Heart right ventricle (tissue), 16 donors: ENCODE data around the gene MTUS2. TPM values are rescaled to one million over a fixed set of nuclear protein-coding genes. Genes with fewer than 3 reads are reported as not detected.

ENCODE experiments used
- ATAC-seq, 8 donors: fragments of 200-7000 bp; cut with Tn5 transposase; one replicate each; pipeline ENCODE4 v1.9.1; 2020; ENCODE audit warnings: mild to moderate bottlenecking in 8 of 8, moderate library complexity in 8 of 8, moderate number of reproducible peaks in 1 of 8
- DNase-seq, 2 donors: peaks; one replicate each; pipeline ENCODE4 v3.0.0-alpha.2; 2020
- H3K27ac ChIP-seq, 10 donors: fragments of 200-600 bp; sonication (generic) in 2 of 10; one replicate each; pipeline versions ENCODE4 v1.5.0 to v1.8.0; 2020 to 2022; ENCODE audit warnings: mild to moderate bottlenecking in 3 of 10
- H3K27me3 ChIP-seq, 7 donors: fragments of 200-600 bp; one replicate each; pipeline ENCODE4 v1.8.0; 2021 to 2022; ENCODE audit warnings: mild to moderate bottlenecking in 2 of 7
- H3K36me3 ChIP-seq, 9 donors: fragments of 200-600 bp; sonication (generic) in 1 of 9; one replicate each; pipeline versions ENCODE4 v1.5.0 to v1.8.0; 2020 to 2022; ENCODE audit warnings: mild to moderate bottlenecking in 2 of 9
- H3K4me1 ChIP-seq, 9 donors: fragments of 200-600 bp; sonication (generic) in 1 of 9; one replicate each; pipeline versions ENCODE4 v1.5.0 to v1.8.0; 2020 to 2022; ENCODE audit warnings: mild to moderate bottlenecking in 4 of 9
- H3K4me3 ChIP-seq, 10 donors: fragments of 200-600 bp; sonication (generic) in 2 of 10; one replicate each; pipeline versions ENCODE4 v1.5.0 to v1.8.0; 2020 to 2022; ENCODE audit warnings: mild to moderate bottlenecking in 7 of 10, moderate library complexity in 2 of 10
- H3K9me3 ChIP-seq, 11 donors: fragments of 200-600 bp in 10 of 11; sonication (generic) in 2 of 11; one replicate each; pipeline versions ENCODE4 v1.5.0 to v1.8.0; 2013 to 2022; ENCODE audit warnings: mild to moderate bottlenecking in 2 of 11, control low read depth in 1 of 11, moderate library complexity in 1 of 11
- WGBS, 2 donors: extraction: QIAGEN DNeasy Blood & Tissue Kit; methylation state at CpG; one replicate each; pipeline ENCODE4 v1.1.7; 2013; ENCODE audit warnings: inconsistent platforms in 1 of 2; 5-methylcytosine and 5-hydroxymethylcytosine counted together
- intact Hi-C, 10 donors: fragments of 100-400 bp; cut with DNase I; formaldehyde crosslinking; loops; one replicate each; pipeline versions ENCODE4 v1.11.1 to v1.14.2; 2022
- polyA plus RNA-seq, 2 donors: library from polyadenylated mRNA; stranded (reverse); fragments of 200-250 nt; gene quantifications; one replicate each; pipeline ENCODE4 v1.2.3, GENCODE V29; 2013
- total RNA-seq, 10 donors: library from RNA; stranded (reverse); fragmentation: NEBNext Ultra II Directional in 3 of 10; extraction: Animal tissue kit (Norgen Biotek cat#: 25700) in 3 of 10; gene quantifications; one replicate each; pipeline versions ENCODE4 v1.2.1 to v1.2.4, GENCODE V29; 2021 to 2023
- TF ChIP-seq, protein P1 (sequence below), 9 donors: fragments of 200-600 bp; sonication (generic) in 2 of 9; IDR thresholded peaks; one replicate each; pipeline versions ENCODE4 v1.5.0 to v1.8.0; 2021 to 2022; ENCODE audit warnings: antibody characterized with exemption in 9 of 9, mild to moderate bottlenecking in 5 of 9, moderate library complexity in 1 of 9
- donor health status: Arrhythmogenic right ventricular cardiomyopathy.
- donor health status: ischemic (EF 13 %, LVEDD 7.1; RV severe dilation, severe dysfunction).
- donor health status: healthy with polysubstance abuse.
- donor health status: DM: no; HTN: yes; CAD: no.
- donor health status: DM: no; HTN: no; CAD: no.
- donor health status: ischemic (EF 25% LVEDD 6.9; RV normal size, moderate dysfunction).
- donor health status: ischemic (EF 25% LVEDD 5.7; RV mildly dilated, moderate dysfunction).
- donor health status: healthy.
- donor health status: DM: yes; HTN: yes; CAD: no.
- donor health status: Ischemic cardiomyopathy.
- donor health status: ischemic (EF 35%, LVEDD 5.7; RV mildly dilated, moderate dysfunction).
- donor health status: nonischemic (EF 11% LVEDD 7.7; RV severe dilation, severe dysfunction).
- donor health status: DM: yes; HTN: yes; CAD: no.
- donor health status: PGD.
- donor health status: ischemic (EF 29% LVEDD 5.4; RV normal size, mild dysfunction).
- donor health status: nonischemic (EF 23%, LVEDD 6.1; RV moderate dilation, normal function).

The MTUS2 gene
- total and polyA plus RNA-seq, 12 donors: 18.7 to 159 (median 65.6) TPM

DNA sequence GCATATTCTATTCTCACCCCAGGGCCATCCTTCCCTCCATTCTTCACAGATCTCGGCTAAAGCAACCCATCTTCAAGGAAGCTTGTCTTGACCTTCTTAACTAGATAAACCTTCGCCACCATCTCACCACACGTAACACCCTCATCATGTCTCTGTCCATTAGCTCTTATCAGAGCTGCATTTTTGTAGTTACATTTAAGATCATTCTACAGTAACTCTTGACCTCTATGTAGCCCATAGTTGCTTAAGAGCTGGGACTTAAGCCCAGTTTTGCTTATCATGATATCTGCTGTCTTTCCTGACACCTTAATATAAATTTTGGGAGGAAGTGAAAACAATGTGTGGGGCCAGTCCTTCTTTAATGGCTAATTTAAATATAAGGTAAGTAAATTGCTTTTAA is 345.1 kb downstream of the MTUS2 start:
- no peak overlapping the region for H3K4me3 ChIP-seq
- WGBS, 2 donors: 84 to 86% methylated on average over 3 of the region's 3 CpGs
- TF ChIP-seq, protein P1, sequence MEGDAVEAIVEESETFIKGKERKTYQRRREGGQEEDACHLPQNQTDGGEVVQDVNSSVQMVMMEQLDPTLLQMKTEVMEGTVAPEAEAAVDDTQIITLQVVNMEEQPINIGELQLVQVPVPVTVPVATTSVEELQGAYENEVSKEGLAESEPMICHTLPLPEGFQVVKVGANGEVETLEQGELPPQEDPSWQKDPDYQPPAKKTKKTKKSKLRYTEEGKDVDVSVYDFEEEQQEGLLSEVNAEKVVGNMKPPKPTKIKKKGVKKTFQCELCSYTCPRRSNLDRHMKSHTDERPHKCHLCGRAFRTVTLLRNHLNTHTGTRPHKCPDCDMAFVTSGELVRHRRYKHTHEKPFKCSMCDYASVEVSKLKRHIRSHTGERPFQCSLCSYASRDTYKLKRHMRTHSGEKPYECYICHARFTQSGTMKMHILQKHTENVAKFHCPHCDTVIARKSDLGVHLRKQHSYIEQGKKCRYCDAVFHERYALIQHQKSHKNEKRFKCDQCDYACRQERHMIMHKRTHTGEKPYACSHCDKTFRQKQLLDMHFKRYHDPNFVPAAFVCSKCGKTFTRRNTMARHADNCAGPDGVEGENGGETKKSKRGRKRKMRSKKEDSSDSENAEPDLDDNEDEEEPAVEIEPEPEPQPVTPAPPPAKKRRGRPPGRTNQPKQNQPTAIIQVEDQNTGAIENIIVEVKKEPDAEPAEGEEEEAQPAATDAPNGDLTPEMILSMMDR (IDR thresholded peaks at IDR 0.05): no peak
- no peak for DNase-seq
- no peaks in the 10 kb centered on the region for H3K9me3 ChIP-seq
- no peaks in the 10 kb centered on the region for H3K36me3 ChIP-seq
- H3K27me3 ChIP-seq: no peaks in the 10 kb centered on the region
- no peak for ATAC-seq
- peaks cover 0 to 3% (median under 1%) of the 10 kb centered on the region in 9 donors for H3K4me1 ChIP-seq
- intact Hi-C loops: no loop called here
- no peak overlapping the region for H3K27ac ChIP-seq

DNA sequence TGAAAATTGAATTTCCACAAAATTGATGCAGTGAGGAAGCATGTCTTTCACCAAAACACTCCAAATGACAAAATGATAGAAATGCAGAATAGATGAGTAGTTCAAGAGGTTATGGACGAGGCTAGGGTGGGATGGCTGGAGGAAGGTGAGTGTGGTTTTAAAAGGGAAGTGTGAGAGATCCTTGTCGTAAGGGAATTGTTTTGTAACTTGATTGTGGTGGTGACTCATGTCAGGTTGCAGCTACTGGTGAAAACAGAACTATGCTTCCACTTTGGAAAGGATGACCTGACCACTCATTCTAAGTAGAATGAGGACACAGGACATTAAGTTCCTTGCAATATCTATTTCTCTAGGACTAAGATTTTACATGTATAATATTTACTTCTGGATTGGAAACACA is 345.7 kb downstream of the MTUS2 start:
- Histone ChIP-seq H3K4me3 (no peak overlapping the region), H3K36me3 (no peaks in the 10 kb centered on the region), H3K4me1 (peaks cover 0 to 8% (median 4%) of the 10 kb centered on the region in 9 donors), H3K27me3 (no peaks in the 10 kb centered on the region), H3K9me3 (no peaks in the 10 kb centered on the region), H3K27ac (no peak overlapping the region)
- ATAC-seq (no peak), DNase-seq (no peak)
- WGBS, 2 donors: 29 to 31% methylated on average over 2 of the region's 2 CpGs
- intact Hi-C loops: no loop called here
- TF ChIP-seq, protein P1 (IDR thresholded peaks at IDR 0.05): no peak

DNA sequence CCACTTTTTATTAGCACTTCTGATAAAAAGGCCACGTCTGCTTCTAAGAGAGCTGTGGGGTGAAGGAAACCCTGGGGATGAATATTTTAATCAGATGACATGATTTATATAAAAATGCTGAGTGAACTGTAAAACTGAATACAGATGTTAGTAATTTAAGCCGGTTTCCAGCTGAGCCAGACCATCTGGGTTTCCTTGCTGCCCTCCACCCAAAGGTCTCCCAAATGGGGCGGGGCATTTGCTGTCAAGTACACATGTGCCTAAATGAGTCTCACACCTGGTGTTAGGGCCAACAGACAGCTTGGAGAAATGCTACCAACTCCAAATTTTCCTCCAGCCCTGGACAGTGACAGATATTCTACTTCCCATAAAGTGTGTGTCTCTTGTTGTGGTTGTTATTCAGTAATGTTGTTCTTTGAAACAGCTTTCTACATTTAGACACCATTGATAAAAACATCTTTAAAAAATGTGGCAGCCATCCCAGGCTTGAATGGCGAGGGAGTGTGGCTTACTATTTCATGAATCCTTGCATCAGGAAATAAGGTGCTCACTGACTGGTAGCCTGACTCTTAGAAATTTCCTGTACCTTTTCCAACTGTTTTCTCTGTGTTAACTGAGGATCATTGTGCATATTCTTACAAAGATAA is 350.4 kb downstream of the MTUS2 start:
- peaks cover 0 to 14% (median 4%) of the 10 kb centered on the region in 9 donors for H3K4me1 ChIP-seq
- WGBS, 2 donors: 54% methylated on average over 4 of the region's 4 CpGs
- no peak overlapping the region for H3K4me3 ChIP-seq
- TF ChIP-seq, protein P1 (IDR thresholded peaks at IDR 0.05): no peak
- intact Hi-C loops: no loop called here
- no peaks in the 10 kb centered on the region for H3K9me3 ChIP-seq
- DNase-seq: no peak
- H3K27me3 ChIP-seq: no peaks in the 10 kb centered on the region
- ATAC-seq: peak in 4 of 8 donors; percentile 35 to 78 (median 65)
- peak overlapping the region in 1 of 10 donors; percentile 25 for H3K27ac ChIP-seq
- no peaks in the 10 kb centered on the region for H3K36me3 ChIP-seq

DNA sequence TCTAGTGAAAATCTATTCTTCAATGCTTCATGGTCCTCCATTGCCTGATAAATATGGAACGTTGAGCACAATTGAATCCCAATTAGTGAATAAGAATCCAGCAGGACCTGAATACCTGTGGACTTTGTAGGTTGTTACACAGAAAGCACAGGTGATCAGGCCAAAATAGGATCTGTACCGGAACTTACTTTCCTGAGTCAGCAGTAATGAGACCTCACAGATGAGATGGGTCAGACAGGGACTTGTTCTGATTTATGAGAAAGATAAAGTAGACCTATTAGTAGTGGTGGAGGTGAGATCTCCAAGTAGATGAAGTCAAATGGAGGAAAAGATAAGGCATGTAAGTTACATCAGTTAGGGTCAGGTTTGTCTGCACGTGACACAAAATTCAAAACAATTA is 351.1 kb downstream of the MTUS2 start:
- H3K9me3 ChIP-seq: no peaks in the 10 kb centered on the region
- H3K4me3 ChIP-seq: no peak overlapping the region
- H3K27ac ChIP-seq: no peak overlapping the region
- ATAC-seq: no peak
- peaks cover 0 to 14% (median 4%) of the 10 kb centered on the region in 9 donors for H3K4me1 ChIP-seq
- TF ChIP-seq, protein P1 (IDR thresholded peaks at IDR 0.05): no peak
- intact Hi-C loops: no loop called here
- no peaks in the 10 kb centered on the region for H3K27me3 ChIP-seq
- WGBS, 2 donors: 94% methylated on average over 3 of the region's 3 CpGs
- DNase-seq: no peak
- no peaks in the 10 kb centered on the region for H3K36me3 ChIP-seq
